Osteoblast (primary cell): ENCODE results near the gene ACACB. TPM values are rescaled to one million over a fixed set of nuclear protein-coding genes. Genes with fewer than 3 reads are reported as not detected.

Experiments
- DNase-seq: peaks from one replicate; pipeline ENCODE4 v3.0.0; 2011; ENCODE audit warnings: low spot score, mixed read lengths; ENCODE audit not compliant: insufficient read length; ENCODE audit errors: missing footprints
- H2AFZ ChIP-seq: 2 replicates; pipeline ENCODE4 v1.6.0; 2011; ENCODE audit warnings: mild to moderate bottlenecking, low read length
- H3K27ac ChIP-seq: 2 replicates; pipeline ENCODE4 v1.5.1; 2011; ENCODE audit warnings: mild to moderate bottlenecking, low read depth, low read length, moderate library complexity
- H3K27me3 ChIP-seq: 2 replicates; pipeline ENCODE4 v1.6.0; 2012; ENCODE audit warnings: mild to moderate bottlenecking, control low read depth, inconsistent platforms, low read length, moderate library complexity; ENCODE audit not compliant: insufficient read depth
- H3K36me3 ChIP-seq: 2 replicates; pipeline ENCODE4 v1.5.1; 2011; ENCODE audit warnings: mild to moderate bottlenecking, low read length, control low read depth, moderate library complexity; ENCODE audit not compliant: insufficient read depth
- H3K4me1 ChIP-seq: 2 replicates; pipeline ENCODE4 v1.5.1; 2011; ENCODE audit warnings: mild to moderate bottlenecking, low read length, control low read depth, moderate library complexity; ENCODE audit not compliant: insufficient read depth
- H3K4me2 ChIP-seq: 2 replicates; pipeline ENCODE4 v1.6.0; 2011; ENCODE audit warnings: mild to moderate bottlenecking, low read length; ENCODE audit not compliant: insufficient read depth
- H3K4me3 ChIP-seq: fragments of 200-600 bp; sonication (generic); 3 replicates; pipeline ENCODE4 v1.5.1; 2012; ENCODE audit warnings: mild to moderate bottlenecking, low read length, inconsistent platforms; ENCODE audit not compliant: insufficient read depth
- H3K79me2 ChIP-seq: 2 replicates; pipeline ENCODE4 v1.6.0; 2012; ENCODE audit warnings: mild to moderate bottlenecking, low read length, control low read depth, inconsistent platforms; ENCODE audit not compliant: insufficient read depth
- H3K9me3 ChIP-seq: 2 replicates; pipeline ENCODE4 v1.5.1; 2011; ENCODE audit warnings: low read depth, low read length, control low read depth
- H4K20me1 ChIP-seq: 2 replicates; pipeline ENCODE4 v1.6.0; 2012; ENCODE audit warnings: mild to moderate bottlenecking, low read length, control low read depth; ENCODE audit not compliant: insufficient read depth
- total RNA-seq: library from RNA; depleted of rRNA; stranded (reverse); fragments of >200 nt; gene quantifications from 2 replicates; pipeline ENCODE4 v1.2.3, GENCODE V29; 2012
- TF ChIP-seq, protein P1 (sequence below): IDR thresholded peaks from 2 replicates; pipeline ENCODE4 v1.5.1; 2011; ENCODE audit warnings: mild to moderate bottlenecking, low read depth, low read length, moderate library complexity; ENCODE audit errors: extremely low read depth

ACACB gene
- total RNA-seq, 1 donor: 13.8 TPM

DNA sequence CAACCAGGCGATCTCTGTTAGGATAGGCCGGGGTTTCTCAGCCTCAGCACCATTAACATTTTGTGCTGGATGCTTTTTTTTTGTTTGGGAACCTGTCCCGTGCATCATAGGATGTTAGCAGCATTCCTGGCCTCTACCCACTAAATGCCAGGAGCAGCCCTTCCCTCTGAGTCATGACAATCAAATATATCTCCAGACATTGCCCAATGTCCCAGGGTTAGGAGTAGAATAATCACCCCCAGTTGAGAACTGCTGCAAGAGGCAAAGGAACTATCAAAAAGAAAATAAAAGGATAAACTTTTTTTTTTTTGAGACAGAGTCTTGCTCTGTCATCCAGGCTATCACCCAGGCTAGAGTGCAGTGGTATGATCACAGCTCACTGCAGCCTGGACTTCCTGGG lies 76.0 kb downstream of the ACACB start:
- Histone ChIP-seq H3K9me3 (no peaks in the 10 kb centered on the region), H2AFZ (no peak overlapping the region), H3K4me2 (no peak overlapping the region), H3K27ac (peak overlapping the region; percentile 34), H3K27me3 (no peaks in the 10 kb centered on the region), H3K4me3 (no peak overlapping the region), H4K20me1 (no peaks in the 10 kb centered on the region), H3K4me1 (peaks cover 12% of the 10 kb centered on the region), H3K36me3 (no peaks in the 10 kb centered on the region), H3K79me2 (no peaks in the 10 kb centered on the region)
- TF ChIP-seq, protein P1, sequence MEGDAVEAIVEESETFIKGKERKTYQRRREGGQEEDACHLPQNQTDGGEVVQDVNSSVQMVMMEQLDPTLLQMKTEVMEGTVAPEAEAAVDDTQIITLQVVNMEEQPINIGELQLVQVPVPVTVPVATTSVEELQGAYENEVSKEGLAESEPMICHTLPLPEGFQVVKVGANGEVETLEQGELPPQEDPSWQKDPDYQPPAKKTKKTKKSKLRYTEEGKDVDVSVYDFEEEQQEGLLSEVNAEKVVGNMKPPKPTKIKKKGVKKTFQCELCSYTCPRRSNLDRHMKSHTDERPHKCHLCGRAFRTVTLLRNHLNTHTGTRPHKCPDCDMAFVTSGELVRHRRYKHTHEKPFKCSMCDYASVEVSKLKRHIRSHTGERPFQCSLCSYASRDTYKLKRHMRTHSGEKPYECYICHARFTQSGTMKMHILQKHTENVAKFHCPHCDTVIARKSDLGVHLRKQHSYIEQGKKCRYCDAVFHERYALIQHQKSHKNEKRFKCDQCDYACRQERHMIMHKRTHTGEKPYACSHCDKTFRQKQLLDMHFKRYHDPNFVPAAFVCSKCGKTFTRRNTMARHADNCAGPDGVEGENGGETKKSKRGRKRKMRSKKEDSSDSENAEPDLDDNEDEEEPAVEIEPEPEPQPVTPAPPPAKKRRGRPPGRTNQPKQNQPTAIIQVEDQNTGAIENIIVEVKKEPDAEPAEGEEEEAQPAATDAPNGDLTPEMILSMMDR: no peak
- DNase-seq: peak; percentile 89

- TF ChIP-seq, protein P1: no peak
- Histone ChIP-seq H4K20me1 (no peaks in the 10 kb centered on the region), H2AFZ (no peak overlapping the region), H3K27me3 (no peaks in the 10 kb centered on the region), H3K4me1 (peaks cover 12% of the 10 kb centered on the region), H3K4me2 (no peak overlapping the region), H3K27ac (no peak overlapping the region), H3K4me3 (no peak overlapping the region), H3K36me3 (no peaks in the 10 kb centered on the region), H3K9me3 (no peaks in the 10 kb centered on the region), H3K79me2 (no peaks in the 10 kb centered on the region)
- no peak for DNase-seq
Observed at GRCh38 chr12:109193896-109194295, 77.5 kb downstream of the ACACB start.

DNA sequence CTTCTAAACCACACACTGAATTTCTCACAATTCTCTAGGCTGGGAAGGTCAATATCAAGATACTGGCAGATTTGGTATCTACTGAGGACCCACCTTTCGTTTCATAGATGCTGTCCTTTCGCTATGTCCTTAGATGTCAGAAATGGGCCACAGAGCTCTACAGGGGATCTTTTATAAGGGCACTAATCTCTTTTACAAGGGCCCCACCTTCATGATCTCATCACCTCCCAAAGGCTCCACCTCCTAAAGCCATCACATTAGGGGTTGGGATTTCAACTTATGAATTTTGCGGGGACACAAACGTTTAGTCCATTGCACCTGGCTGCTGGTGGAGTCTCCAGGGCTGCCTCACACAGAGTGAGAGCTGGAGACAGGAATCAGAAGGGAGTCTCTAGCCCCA lies 79.9 kb downstream of the ACACB start:
- Histone ChIP-seq H3K4me1 (peaks cover 12% of the 10 kb centered on the region), H3K27me3 (no peaks in the 10 kb centered on the region)

GRCh38 chr12:109197327-109197726 lies 80.9 kb downstream of the ACACB start:
- Histone ChIP-seq H3K36me3 (no peaks in the 10 kb centered on the region), H4K20me1 (no peaks in the 10 kb centered on the region), H3K79me2 (no peaks in the 10 kb centered on the region), H2AFZ (no peak overlapping the region), H3K4me3 (no peak overlapping the region), H3K27me3 (no peaks in the 10 kb centered on the region), H3K4me2 (no peak overlapping the region), H3K4me1 (peaks cover 6% of the 10 kb centered on the region), H3K9me3 (no peaks in the 10 kb centered on the region), H3K27ac (no peak overlapping the region)
- DNase-seq: no peak
- TF ChIP-seq, protein P1: no peak

More for the DNA sequence above, 79.9 kb downstream of the ACACB start:
- H3K36me3 ChIP-seq: no peaks in the 10 kb centered on the region
- no peaks in the 10 kb centered on the region for H4K20me1 ChIP-seq
- no peak overlapping the region for H3K4me3 ChIP-seq
- no peak overlapping the region for H3K27ac ChIP-seq
- H3K9me3 ChIP-seq: no peaks in the 10 kb centered on the region
- H3K4me2 ChIP-seq: no peak overlapping the region
- H3K79me2 ChIP-seq: no peaks in the 10 kb centered on the region
- no peak overlapping the region for H2AFZ ChIP-seq
- TF ChIP-seq, protein P1: no peak
- no peak for DNase-seq
